NCI-H1092 (cell line): ENCODE results near the gene GSKIP.
A peak's percentile ranks its signal among the peaks of the same experiment; 100 is the strongest.

Source experiments
- DNase-seq: peaks from one replicate; lab custom pipeline; 2025; lab: John Stamatoyannopoulos, UW

The GSKIP gene

GRCh38 chr14:96418075-96418474, 54.7 kb downstream of the GSKIP start:
- DNase-seq, result no peak

GRCh38 chr14:96421236-96421635, 57.9 kb downstream of the GSKIP start:
- no peak for DNase-seq

GRCh38 chr14:96422992-96423391, 59.7 kb downstream of the GSKIP start:
- DNase-seq, result no peak

- no peak for DNase-seq
Observed at GRCh38 chr14:96423446-96424108, 60.3 kb downstream of the GSKIP start.

GRCh38 chr14:96424109-96424989, 61.0 kb downstream of the GSKIP start:
- DNase-seq, result peak; percentile 68

- DNase-seq, result no peak
Observed at GRCh38 chr14:96434040-96434439, 70.7 kb downstream of the GSKIP start.
